ENCODE results near the gene C17orf50. TPM values are rescaled to one million over a fixed set of nuclear protein-coding genes. Genes with fewer than 3 reads are reported as not detected.

Gene C17orf50
- total and polyA plus RNA-seq, 2 of the 13 experiments (the other 11 are each of a cell fraction or from before 2014, with no cell fraction given), result not detected

GRCh38 chr17:35731239-35731916 lies 29.3 kb upstream of the C17orf50 start, which contains the start of gene RASL10B (continued):
- TF ChIP-seq CSRNP1 (CRISPR knock-in tag; IDR thresholded peaks at IDR 0.05) (no peak), ZHX2 (IDR thresholded peaks at IDR 0.05; ENCODE audit: low read depth) (no peak), ZHX2 (CRISPR knock-in tag; IDR thresholded peaks at IDR 0.05; ENCODE audit: borderline replicate concordance) (no peak), ZNF800 (CRISPR knock-in tag; IDR thresholded peaks at IDR 0.05) (no peak), PHF5A (CRISPR knock-in tag; IDR thresholded peaks at IDR 0.05; ENCODE audit: low read depth, unreplicated experiment) (no peak), FLYWCH1 (CRISPR knock-in tag; IDR thresholded peaks at IDR 0.05) (no peak), MAFF (IDR thresholded peaks at IDR 0.05; ENCODE audit: low read depth, low read length) (no peak), ZNF816 (CRISPR knock-in tag; IDR thresholded peaks at IDR 0.05; ENCODE audit: borderline replicate concordance) (no peak), NFIC (IDR thresholded peaks at IDR 0.05; ENCODE audit: low read length) (no peak), BCL6 (CRISPR knock-in tag; IDR thresholded peaks at IDR 0.05) (0 out of 2 replicates have a peak, but pooled peaks have one; percentile 22), ZNF296 (CRISPR knock-in tag; conservative IDR thresholded peaks at IDR 0.05) (no peak), YEATS2 (CRISPR knock-in tag; IDR thresholded peaks at IDR 0.05; ENCODE audit: borderline replicate concordance) (no peak), WIZ (CRISPR knock-in tag; IDR thresholded peaks at IDR 0.05) (no peak), KAT7 (CRISPR knock-in tag; IDR thresholded peaks at IDR 0.05; ENCODE audit: borderline replicate concordance) (no peak), IRF2 (CRISPR knock-in tag; IDR thresholded peaks at IDR 0.05) (no peak), ZNF230 (CRISPR knock-in tag; IDR thresholded peaks at IDR 0.05) (no peak), SNRNP70 (IDR thresholded peaks at IDR 0.05; ENCODE audit: low read depth, low read length) (no peak), ZNF7 (CRISPR knock-in tag; IDR thresholded peaks at IDR 0.05) (0 out of 2 replicates have a peak, but pooled peaks have one; percentile 5), ZNF253 (CRISPR knock-in tag; IDR thresholded peaks at IDR 0.05; ENCODE audit: borderline replicate concordance) (no peak), POGZ (CRISPR knock-in tag; IDR thresholded peaks at IDR 0.05) (0 out of 2 replicates have a peak, but pooled peaks have one; percentile 34), E2F5 (CRISPR knock-in tag; conservative IDR thresholded peaks at IDR 0.05) (0 out of 2 replicates have a peak, but pooled peaks have one; percentile 22)
